ENCODE data around the gene GTPBP2.

GTPBP2 gene

GRCh38 chr6:43645613-43645964 is 16.5 kb upstream of the GTPBP2 start:
- TF ChIP-seq, protein P1, sequence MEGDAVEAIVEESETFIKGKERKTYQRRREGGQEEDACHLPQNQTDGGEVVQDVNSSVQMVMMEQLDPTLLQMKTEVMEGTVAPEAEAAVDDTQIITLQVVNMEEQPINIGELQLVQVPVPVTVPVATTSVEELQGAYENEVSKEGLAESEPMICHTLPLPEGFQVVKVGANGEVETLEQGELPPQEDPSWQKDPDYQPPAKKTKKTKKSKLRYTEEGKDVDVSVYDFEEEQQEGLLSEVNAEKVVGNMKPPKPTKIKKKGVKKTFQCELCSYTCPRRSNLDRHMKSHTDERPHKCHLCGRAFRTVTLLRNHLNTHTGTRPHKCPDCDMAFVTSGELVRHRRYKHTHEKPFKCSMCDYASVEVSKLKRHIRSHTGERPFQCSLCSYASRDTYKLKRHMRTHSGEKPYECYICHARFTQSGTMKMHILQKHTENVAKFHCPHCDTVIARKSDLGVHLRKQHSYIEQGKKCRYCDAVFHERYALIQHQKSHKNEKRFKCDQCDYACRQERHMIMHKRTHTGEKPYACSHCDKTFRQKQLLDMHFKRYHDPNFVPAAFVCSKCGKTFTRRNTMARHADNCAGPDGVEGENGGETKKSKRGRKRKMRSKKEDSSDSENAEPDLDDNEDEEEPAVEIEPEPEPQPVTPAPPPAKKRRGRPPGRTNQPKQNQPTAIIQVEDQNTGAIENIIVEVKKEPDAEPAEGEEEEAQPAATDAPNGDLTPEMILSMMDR (IDR thresholded peaks at IDR 0.05; ENCODE audit: low read depth, low read length) = no peak
- TF ChIP-seq EZH2phosphoT487 (IDR thresholded peaks at IDR 0.05; ENCODE audit: low read depth) = no peak
- Histone ChIP-seq H3K27me3 (ENCODE audit: low read depth, low read length) (no peaks in the 10 kb centered on the region), H3K4me1 (ENCODE audit: low read length) (no peaks in the 10 kb centered on the region), H3K4me2 (ENCODE audit: low read length) (no peak overlapping the region), H2AFZ (ENCODE audit: low read depth, low read length) (no peak overlapping the region), H3K27ac (ENCODE audit: low read length) (no peak overlapping the region), H3K9ac (ENCODE audit: low read length) (no peak overlapping the region), H4K20me1 (ENCODE audit: insufficient read depth, low read length) (peaks cover 13% of the 10 kb centered on the region), H3K4me3 (ENCODE audit: low read length) (no peak overlapping the region), H3K36me3 (replicated peaks; ENCODE audit: low read depth, low read length) (peaks cover 14% of the 10 kb centered on the region), H3K79me2 (ENCODE audit: low read length) (peaks cover 8% of the 10 kb centered on the region), H3K9me3 (ENCODE audit: insufficient read depth, low read length) (no peaks in the 10 kb centered on the region)

GRCh38 chr6:43644940-43645612 is 16.0 kb upstream of the GTPBP2 start, which contains the start of gene RSPH9:
RSPH9 (plus strand) TSS chr6:43645036; CDS start chr6:43645099, 63 bp downstream.
- Histone ChIP-seq H3K4me3 (ENCODE audit: low read length) (no peak within 1 kb of the TSS), H3K79me2 (ENCODE audit: low read length) (peaks cover 13% of the 10 kb centered on the region), H3K9me3 (ENCODE audit: insufficient read depth, low read length) (no peaks in the 10 kb centered on the region), H2AFZ (ENCODE audit: low read depth, low read length) (no peak within 1 kb of the TSS), H3K27me3 (ENCODE audit: low read depth, low read length) (no peaks in the 10 kb centered on the region), H3K4me1 (ENCODE audit: low read length) (no peaks in the 10 kb centered on the region), H3K9ac (ENCODE audit: low read length) (no peak within 1 kb of the TSS), H3K36me3 (replicated peaks; ENCODE audit: low read depth, low read length) (peaks cover 19% of the 10 kb centered on the region), H3K27ac (ENCODE audit: low read length) (peak within 1 kb of the TSS; percentile 3; the same call in 1 of the 2 replicates), H4K20me1 (ENCODE audit: insufficient read depth, low read length) (peaks cover 13% of the 10 kb centered on the region), H3K4me2 (ENCODE audit: low read length) (no peak within 1 kb of the TSS)
- TF ChIP-seq, protein P1 (IDR thresholded peaks at IDR 0.05; ENCODE audit: low read depth, low read length) = no peak
- TF ChIP-seq EZH2phosphoT487 (IDR thresholded peaks at IDR 0.05; ENCODE audit: low read depth) = no peak

GRCh38 chr6:43639984-43640800 is 11.1 kb upstream of the GTPBP2 start:
- Histone ChIP-seq H3K27me3 (ENCODE audit: low read depth, low read length) (no peaks in the 10 kb centered on the region), H3K4me3 (ENCODE audit: low read length) (no peak overlapping the region), H4K20me1 (ENCODE audit: insufficient read depth, low read length) (peaks cover 13% of the 10 kb centered on the region), H2AFZ (ENCODE audit: low read depth, low read length) (no peak overlapping the region), H3K36me3 (replicated peaks; ENCODE audit: low read depth, low read length) (peaks cover 35% of the 10 kb centered on the region), H3K9ac (ENCODE audit: low read length) (no peak overlapping the region), H3K4me2 (ENCODE audit: low read length) (no peak overlapping the region), H3K79me2 (ENCODE audit: low read length) (peaks cover 54% of the 10 kb centered on the region), H3K9me3 (ENCODE audit: insufficient read depth, low read length) (no peaks in the 10 kb centered on the region), H3K4me1 (ENCODE audit: low read length) (peaks cover 9% of the 10 kb centered on the region), H3K27ac (ENCODE audit: low read length) (no peak overlapping the region)
- TF ChIP-seq, protein P1 (IDR thresholded peaks at IDR 0.05; ENCODE audit: low read depth, low read length) = no peak
- TF ChIP-seq EZH2phosphoT487 (IDR thresholded peaks at IDR 0.05; ENCODE audit: low read depth) = no peak

- Histone ChIP-seq H4K20me1 (ENCODE audit: insufficient read depth, low read length) (peaks cover 4% of the 10 kb centered on the region; the same call in 1 of the 2 replicates), H3K9me3 (ENCODE audit: insufficient read depth, low read length) (no peaks in the 10 kb centered on the region), H3K79me2 (ENCODE audit: low read length) (peaks cover 51% of the 10 kb centered on the region), H3K27me3 (ENCODE audit: low read depth, low read length) (no peaks in the 10 kb centered on the region), H2AFZ (ENCODE audit: low read depth, low read length) (no peak overlapping the region), H3K4me3 (ENCODE audit: low read length) (peak overlapping the region; percentile 88), H3K27ac (ENCODE audit: low read length) (peak overlapping the region; percentile 60), H3K9ac (ENCODE audit: low read length) (peak overlapping the region; percentile 88), H3K4me2 (ENCODE audit: low read length) (peak overlapping the region; percentile 99), H3K4me1 (ENCODE audit: low read length) (peaks cover 14% of the 10 kb centered on the region), H3K36me3 (replicated peaks; ENCODE audit: low read depth, low read length) (peaks cover 25% of the 10 kb centered on the region)
- TF ChIP-seq EZH2phosphoT487 (IDR thresholded peaks at IDR 0.05; ENCODE audit: low read depth) = no peak
- TF ChIP-seq, protein P1 (IDR thresholded peaks at IDR 0.05; ENCODE audit: low read depth, low read length) = no peak
Observed at GRCh38 chr6:43636308-43636659, 7.2 kb upstream of the GTPBP2 start.

Data from OCI-LY3 (cell line).